HepG2 (cell line): ENCODE measurements around the gene TNFSF9. TPM values are rescaled to one million over a fixed set of nuclear protein-coding genes. Genes with fewer than 3 reads are reported as not detected.

Experiments
- ARID5B ChIP-seq: IDR thresholded peaks from 2 replicates; pipeline ENCODE4 v1.4.0; 2020; ENCODE audit warnings: mild to moderate bottlenecking, missing genetic modification reagents
- FOXA3 ChIP-seq: IDR thresholded peaks from 2 replicates; pipeline ENCODE4 v1.6.1; 2016; ENCODE audit warnings: missing genetic modification reagents, missing compliant biosample characterization
- IKZF5 ChIP-seq: IDR thresholded peaks from 2 replicates; pipeline ENCODE4 v1.6.1; 2018; ENCODE audit warnings: missing genetic modification reagents, mild to moderate bottlenecking, missing compliant biosample characterization
- KDM1A ChIP-seq: IDR thresholded peaks from 2 replicates; pipeline ENCODE4 v1.6.1; 2016; ENCODE audit warnings: missing compliant biosample characterization
- MNT ChIP-seq: fragments of 450-650 bp; IDR thresholded peaks from 2 replicates; pipeline ENCODE4 v1.6.1; 2016
- SAP130 ChIP-seq: IDR thresholded peaks from 2 replicates; pipeline ENCODE4 v1.6.1; 2016; ENCODE audit warnings: low read depth
- SMAD3 ChIP-seq: sonication (generic); formaldehyde crosslinking; IDR thresholded peaks from 2 replicates; pipeline ENCODE4 v1.4.0; 2020; ENCODE audit warnings: missing genetic modification reagents
- TEAD3 ChIP-seq: optimal IDR thresholded peaks from 2 replicates; pipeline ENCODE3; 2016; ENCODE audit warnings: borderline replicate concordance
- ZBTB3 ChIP-seq: sonication (generic); formaldehyde crosslinking; IDR thresholded peaks from 2 replicates; pipeline ENCODE4 v1.4.0; 2020; ENCODE audit warnings: low read depth, mild to moderate bottlenecking, moderate library complexity, missing genetic modification reagents, borderline replicate concordance
- ZMYM3 ChIP-seq: sonication (generic); formaldehyde crosslinking; IDR thresholded peaks from 2 replicates; pipeline ENCODE4 v1.5.1; 2020; ENCODE audit warnings: mild to moderate bottlenecking, missing genetic modification reagents
- polyA plus RNA-seq, 8 experiments: library from polyadenylated mRNA; depleted of rRNA in 3 of 8; stranded (reverse) in 7 of 8; unstranded in 1 of 8; fragments of >200 nt; fragmentation: Illumina TruSeq in 4 of 8; extraction: Trizol in 4 of 8; gene quantifications; 2 replicates each; pipeline versions ENCODE4 v1.2.1 to v1.2.3, GENCODE V29; 2011 to 2016; ENCODE audit warnings: low read depth in 4 of 8, missing spikeins in 1 of 8, mixed read lengths in 1 of 8; ENCODE audit not compliant: insufficient read depth in 1 of 8
- total RNA-seq, 5 experiments: library from RNA; depleted of rRNA; stranded (reverse); fragments of >200 nt; fragmentation: Illumina TruSeq; extraction: Trizol; gene quantifications; 2 replicates each; pipeline ENCODE4 v1.2.3, GENCODE V29; 2016; ENCODE audit warnings: low read depth in 1 of 5

TNFSF9 gene
- total and polyA plus RNA-seq, 2 of the 13 experiments (the other 11 are each of a cell fraction or from before 2014, with no cell fraction given): 1.0 to 1.8 TPM

GRCh38 chr19:6508028-6508771 is 22.6 kb upstream of the TNFSF9 start (continued):
- peak; percentile 66 for TF ChIP-seq FOXA3 (CRISPR knock-in tag)
- TF ChIP-seq ARID5B (CRISPR knock-in tag): peak; percentile 22; the same call in 1 of the 2 replicates
- TF ChIP-seq MNT: peak; percentile 12; the same call in 1 of the 2 replicates
- 0 out of 2 replicates have a peak, but pooled peaks have one; percentile 61 for TF ChIP-seq KDM1A (CRISPR knock-in tag)
- TF ChIP-seq IKZF5 (CRISPR knock-in tag): peak; percentile 23; the same call in 1 of the 2 replicates
- peak; percentile 52; the same call in 1 of the 2 replicates for TF ChIP-seq ZBTB3 (CRISPR knock-in tag)
- TF ChIP-seq SAP130 (CRISPR knock-in tag): peak; percentile 35; the same call in 1 of the 2 replicates
- TF ChIP-seq TEAD3 (CRISPR knock-in tag): peak; percentile 9
- TF ChIP-seq ZMYM3 (CRISPR knock-in tag): peak; percentile 92
- TF ChIP-seq SMAD3 (CRISPR knock-in tag): 0 out of 2 replicates have a peak, but pooled peaks have one; percentile 43
